Measurements from ENCODE around the gene OR11A1. TPM values are rescaled to one million over a fixed set of nuclear protein-coding genes. Genes with fewer than 3 reads are reported as not detected.

The OR11A1 gene
- total RNA-seq, 1 experiment from 2014 or later, result not detected

GRCh38 chr6:29496961-29497360 lies 40.1 kb upstream of the OR11A1 start:
- Histone ChIP-seq H3K36me3 (ENCODE audit: insufficient read depth, low read length, poor library complexity, severe bottlenecking) (no peaks in the 10 kb centered on the region), H3K27ac (ENCODE audit: low read depth, low read length, poor library complexity, severe bottlenecking) (no peak overlapping the region), H3K4me1 (ENCODE audit: insufficient read depth, low read length, poor library complexity, severe bottlenecking) (no peaks in the 10 kb centered on the region), H3K9me3 (ENCODE audit: low read depth, low read length, poor library complexity, severe bottlenecking) (no peaks in the 10 kb centered on the region), H3K4me3 (ENCODE audit: low read depth, low read length, poor library complexity, severe bottlenecking) (no peak overlapping the region), H3K27me3 (replicated peaks; ENCODE audit: insufficient read depth, low read depth, low read length, poor library complexity) (peaks cover 69% of the 10 kb centered on the region)
- CTCF ChIA-PET, result no interaction called here
- BruUV-seq (replicated peaks), result no TSS peak
- DNase-seq (ENCODE audit: low spot score), result no peak
- POLR2A ChIA-PET (ENCODE audit: low non-redundant PET), result interaction anchor here (0.6 kb wide), 1 partner anchor 873 kb away, joined by 3 read pairs; no protein-coding TSS in a partner anchor
- intact Hi-C loops (cut with micrococcal nuclease; ENCODE audit: unreplicated experiment), result no loop called here
- no peak for TF ChIP-seq EZH2 (IDR thresholded peaks at IDR 0.05; ENCODE audit: borderline replicate concordance, low read depth, low read length, poor library complexity, severe bottlenecking)
- TF ChIP-seq, protein P1, sequence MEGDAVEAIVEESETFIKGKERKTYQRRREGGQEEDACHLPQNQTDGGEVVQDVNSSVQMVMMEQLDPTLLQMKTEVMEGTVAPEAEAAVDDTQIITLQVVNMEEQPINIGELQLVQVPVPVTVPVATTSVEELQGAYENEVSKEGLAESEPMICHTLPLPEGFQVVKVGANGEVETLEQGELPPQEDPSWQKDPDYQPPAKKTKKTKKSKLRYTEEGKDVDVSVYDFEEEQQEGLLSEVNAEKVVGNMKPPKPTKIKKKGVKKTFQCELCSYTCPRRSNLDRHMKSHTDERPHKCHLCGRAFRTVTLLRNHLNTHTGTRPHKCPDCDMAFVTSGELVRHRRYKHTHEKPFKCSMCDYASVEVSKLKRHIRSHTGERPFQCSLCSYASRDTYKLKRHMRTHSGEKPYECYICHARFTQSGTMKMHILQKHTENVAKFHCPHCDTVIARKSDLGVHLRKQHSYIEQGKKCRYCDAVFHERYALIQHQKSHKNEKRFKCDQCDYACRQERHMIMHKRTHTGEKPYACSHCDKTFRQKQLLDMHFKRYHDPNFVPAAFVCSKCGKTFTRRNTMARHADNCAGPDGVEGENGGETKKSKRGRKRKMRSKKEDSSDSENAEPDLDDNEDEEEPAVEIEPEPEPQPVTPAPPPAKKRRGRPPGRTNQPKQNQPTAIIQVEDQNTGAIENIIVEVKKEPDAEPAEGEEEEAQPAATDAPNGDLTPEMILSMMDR (conservative IDR thresholded peaks at IDR 0.05; ENCODE audit: low read depth, low read length), result no peak

GRCh38 chr6:29495571-29495970 lies 38.7 kb upstream of the OR11A1 start:
- no peak for DNase-seq (ENCODE audit: low spot score)
- ChIA-PET CTCF (no interaction called here), POLR2A (ENCODE audit: low non-redundant PET) (no interaction called here)
- no peaks in the 10 kb centered on the region for H3K9me3 ChIP-seq (ENCODE audit: low read depth, low read length, poor library complexity, severe bottlenecking)
- TF ChIP-seq, protein P1 (conservative IDR thresholded peaks at IDR 0.05; ENCODE audit: low read depth, low read length), result no peak
- no peak for TF ChIP-seq EZH2 (IDR thresholded peaks at IDR 0.05; ENCODE audit: borderline replicate concordance, low read depth, low read length, poor library complexity, severe bottlenecking)
- H3K27ac ChIP-seq (ENCODE audit: low read depth, low read length, poor library complexity, severe bottlenecking), result no peak overlapping the region
- no peaks in the 10 kb centered on the region for H3K4me1 ChIP-seq (ENCODE audit: insufficient read depth, low read length, poor library complexity, severe bottlenecking)
- H3K27me3 ChIP-seq (replicated peaks; ENCODE audit: insufficient read depth, low read depth, low read length, poor library complexity), result peaks cover 65% of the 10 kb centered on the region
- no TSS peak for BruUV-seq (replicated peaks)
- H3K36me3 ChIP-seq (ENCODE audit: insufficient read depth, low read length, poor library complexity, severe bottlenecking), result no peaks in the 10 kb centered on the region
- intact Hi-C loops (cut with micrococcal nuclease; ENCODE audit: unreplicated experiment), result no loop called here
- no peak overlapping the region for H3K4me3 ChIP-seq (ENCODE audit: low read depth, low read length, poor library complexity, severe bottlenecking)

DNA sequence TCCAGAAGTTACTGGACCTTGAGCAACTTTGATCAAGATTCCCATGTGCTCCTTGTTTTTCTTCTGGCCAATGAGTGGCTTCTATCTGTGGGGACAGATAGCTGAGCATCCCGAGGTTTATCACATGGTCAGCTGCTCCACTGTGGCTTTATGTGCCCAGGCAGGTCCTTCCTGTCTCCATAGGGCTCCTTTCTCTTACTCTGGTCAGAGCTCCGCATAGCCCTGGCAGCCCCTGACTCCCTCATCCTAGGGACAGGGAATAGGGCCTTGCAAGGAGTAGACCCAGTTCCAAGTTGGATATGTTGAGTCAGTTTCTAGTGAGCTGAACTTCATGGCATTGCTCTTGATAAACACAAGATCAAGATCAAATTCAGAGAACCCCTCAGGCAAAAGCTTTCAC lies 37.3 kb upstream of the OR11A1 start:
- no peak for DNase-seq (ENCODE audit: low spot score)
- no peaks in the 10 kb centered on the region for H3K9me3 ChIP-seq (ENCODE audit: low read depth, low read length, poor library complexity, severe bottlenecking)
- H3K27ac ChIP-seq (ENCODE audit: low read depth, low read length, poor library complexity, severe bottlenecking), result no peak overlapping the region
- H3K27me3 ChIP-seq (replicated peaks; ENCODE audit: insufficient read depth, low read depth, low read length, poor library complexity), result peaks cover 59% of the 10 kb centered on the region
- ChIA-PET CTCF (no interaction called here), POLR2A (ENCODE audit: low non-redundant PET) (no interaction called here)
- no peaks in the 10 kb centered on the region for H3K36me3 ChIP-seq (ENCODE audit: insufficient read depth, low read length, poor library complexity, severe bottlenecking)
- no peaks in the 10 kb centered on the region for H3K4me1 ChIP-seq (ENCODE audit: insufficient read depth, low read length, poor library complexity, severe bottlenecking)
- BruUV-seq (replicated peaks), result no TSS peak
- TF ChIP-seq, protein P1 (conservative IDR thresholded peaks at IDR 0.05; ENCODE audit: low read depth, low read length), result no peak
- no peak for TF ChIP-seq EZH2 (IDR thresholded peaks at IDR 0.05; ENCODE audit: borderline replicate concordance, low read depth, low read length, poor library complexity, severe bottlenecking)
- H3K4me3 ChIP-seq (ENCODE audit: low read depth, low read length, poor library complexity, severe bottlenecking), result no peak overlapping the region
- intact Hi-C loops (cut with micrococcal nuclease; ENCODE audit: unreplicated experiment), result no loop called here
